Activated T-cell treated with anti-CD3 and anti-CD28 coated beads, Interleukin-2, amount 50 U/mL, for 1 hour (primary cell): ENCODE results near the gene CDH13.

ENCODE experiments used
- DNase-seq: peaks from one replicate; pipeline ENCODE4 v3.0.0-alpha.2; 2020

The CDH13 gene

GRCh38 chr16:82751020-82751419, 124.3 kb downstream of the CDH13 start:
- no peak for DNase-seq

DNA sequence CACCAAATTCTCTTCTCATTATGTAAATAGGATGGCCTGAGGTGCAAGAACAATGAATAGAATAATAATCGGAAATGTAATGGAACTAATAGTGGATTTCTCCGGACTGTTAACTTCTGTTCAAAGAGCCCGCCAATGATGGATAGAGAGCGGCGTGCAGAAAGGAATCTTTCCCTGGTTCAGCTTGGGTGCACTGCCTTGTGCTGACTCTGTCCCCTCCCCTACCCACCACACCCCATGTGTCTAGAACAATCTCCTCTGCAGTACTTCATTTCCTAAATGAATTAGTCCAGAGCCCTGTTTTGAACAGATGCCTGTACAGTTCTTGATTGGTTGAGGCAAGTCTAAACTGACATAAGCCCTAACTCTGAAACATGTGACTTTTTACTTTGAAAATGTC, 125.4 kb downstream of the CDH13 start:
- no peak for DNase-seq

- no peak for DNase-seq
Observed at GRCh38 chr16:82753821-82754220, 127.1 kb downstream of the CDH13 start.

DNA sequence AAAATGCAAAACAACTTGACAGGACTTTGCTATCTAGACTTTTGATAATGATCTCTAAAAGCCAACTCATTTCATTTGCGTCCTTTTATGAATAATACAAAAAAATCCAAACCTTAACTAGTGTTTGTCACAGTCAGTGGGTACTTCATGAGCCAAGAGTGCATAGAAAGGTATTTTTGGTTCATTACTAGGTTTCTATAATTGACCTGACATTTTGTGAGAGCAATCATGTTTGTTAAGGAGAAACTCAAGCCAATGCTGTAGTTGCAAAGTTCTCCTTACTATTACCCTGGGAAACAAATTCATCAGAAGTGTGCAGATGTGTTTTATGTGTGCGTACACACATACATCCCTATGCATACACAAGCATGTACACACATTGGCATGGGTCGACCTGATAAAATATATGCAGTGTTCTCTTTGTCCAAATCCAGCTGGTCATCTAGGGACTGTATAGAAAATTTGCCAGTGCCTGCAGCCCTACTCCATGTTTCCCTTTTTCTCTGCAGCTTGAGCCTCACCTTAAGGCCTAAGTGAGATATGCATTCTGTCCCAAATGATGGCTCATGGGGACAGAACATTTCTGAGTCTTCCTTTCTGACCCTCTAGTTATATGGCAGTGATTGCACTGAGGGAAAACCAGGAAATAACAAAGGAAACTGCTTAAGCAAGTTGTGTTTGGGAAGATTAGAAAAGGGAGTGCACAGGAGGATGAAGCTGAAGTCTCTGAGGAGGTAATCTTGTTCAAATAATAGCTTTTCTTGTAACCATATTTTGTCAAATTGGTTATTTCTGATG, 128.1 kb downstream of the CDH13 start:
- no peak for DNase-seq

DNA sequence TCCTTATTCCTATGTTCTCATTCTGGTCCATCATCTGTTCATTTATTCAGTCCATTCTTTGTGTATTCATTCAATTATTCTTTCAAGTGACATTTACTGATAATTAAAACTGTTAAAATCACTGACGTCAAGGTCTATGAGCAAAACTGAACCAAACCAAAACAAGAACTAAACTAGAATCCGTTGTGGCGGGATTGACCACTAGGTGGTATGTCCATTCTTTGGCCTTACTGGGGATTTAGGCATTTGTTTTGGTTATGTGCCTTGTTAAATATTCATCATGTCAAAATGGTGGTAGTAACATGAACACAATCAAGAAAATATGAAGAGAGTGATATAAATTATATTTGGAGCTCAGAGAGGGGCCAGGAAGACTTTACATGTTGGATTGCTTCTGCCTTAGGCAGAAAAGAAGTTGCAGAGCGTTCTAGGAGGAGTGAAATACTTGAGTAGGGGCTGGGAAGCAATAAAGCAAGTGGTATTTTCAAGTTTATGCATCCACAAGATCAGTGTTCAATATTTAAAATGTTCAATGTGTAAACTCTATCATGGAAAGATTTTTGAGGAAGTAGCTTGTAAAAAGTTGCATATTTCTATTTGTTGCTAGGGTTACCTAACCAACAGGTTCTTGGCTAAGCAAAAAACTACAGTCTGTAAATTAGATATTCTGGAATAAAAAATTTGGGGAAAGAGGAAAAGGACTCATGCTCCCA, 129.0 kb downstream of the CDH13 start:
- DNase-seq, result no peak

DNA sequence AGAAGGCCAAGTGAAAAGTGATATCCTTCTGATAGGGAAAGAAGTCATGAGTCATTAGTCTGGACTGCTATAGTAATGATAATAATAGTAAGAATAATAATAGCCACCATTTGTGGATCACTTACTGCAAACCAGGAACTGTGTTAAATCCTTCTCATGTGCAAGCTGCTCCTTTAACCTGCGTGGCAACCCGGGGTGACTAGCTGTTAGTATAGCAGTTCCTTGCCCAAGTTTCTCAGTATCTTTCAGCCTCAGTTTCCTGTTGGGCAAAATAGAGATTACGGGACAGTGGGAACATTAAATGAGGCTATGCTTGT, 129.5 kb downstream of the CDH13 start:
- no peak for DNase-seq

DNA sequence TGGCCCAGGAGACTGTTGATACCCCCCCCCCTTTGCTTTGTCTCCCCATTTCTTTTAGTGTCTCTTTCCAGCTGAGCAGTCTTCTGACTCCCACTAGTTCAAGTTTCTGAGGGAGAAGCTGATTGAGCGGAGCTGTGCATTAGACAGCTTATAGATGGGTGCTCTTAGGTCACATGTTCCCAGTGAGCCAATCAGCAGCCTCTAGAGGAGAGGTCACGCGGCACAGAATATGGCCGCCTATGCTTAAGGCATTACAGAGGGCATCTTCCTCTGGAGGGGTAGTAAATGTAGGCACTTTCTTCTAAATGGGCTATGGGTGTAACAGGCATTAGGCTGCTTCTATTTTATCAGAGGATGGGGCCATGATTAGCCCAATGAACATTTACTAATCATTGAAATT, 131.6 kb downstream of the CDH13 start:
- DNase-seq, result no peak

DNA sequence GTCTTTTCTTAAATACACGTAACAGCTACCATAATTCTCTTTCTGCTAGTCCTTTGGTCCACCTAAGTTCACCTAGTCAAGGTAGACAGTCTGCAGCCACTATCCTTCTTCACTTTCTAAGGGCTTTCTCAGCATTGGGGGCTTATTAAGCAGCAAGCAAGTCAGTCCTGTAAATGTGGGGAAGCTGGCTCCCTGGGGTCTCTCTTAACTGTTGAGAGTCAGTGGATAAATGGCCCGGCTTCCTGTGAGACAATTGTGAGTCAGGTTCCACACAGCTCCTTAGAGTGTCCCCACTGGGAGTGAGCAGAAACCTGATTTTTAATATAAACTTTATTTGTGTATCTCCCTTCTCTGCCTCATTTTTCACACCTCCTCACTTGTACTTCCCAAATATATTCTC, 132.1 kb downstream of the CDH13 start:
- DNase-seq, result no peak

DNA sequence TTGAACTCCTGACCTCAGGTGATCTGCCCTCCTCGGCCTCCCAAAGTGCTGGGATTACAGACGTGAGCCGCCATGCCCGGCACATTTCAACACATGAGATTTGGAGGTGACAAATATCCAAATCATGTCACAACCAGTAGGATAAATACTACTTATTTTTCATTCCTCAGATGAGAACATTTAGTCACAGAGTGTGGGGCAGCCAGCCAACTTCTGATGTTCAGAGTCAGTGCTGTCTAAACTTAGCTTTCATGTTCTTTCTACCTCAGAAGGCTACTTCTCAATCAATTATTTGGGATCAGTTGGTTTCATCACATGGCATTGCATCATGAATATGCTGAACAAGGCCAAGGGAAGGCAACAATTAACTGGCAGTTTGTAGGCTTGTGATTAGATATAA, 134.5 kb downstream of the CDH13 start:
- DNase-seq, result no peak

GRCh38 chr16:82761858-82762257, 135.1 kb downstream of the CDH13 start:
- DNase-seq, result no peak

DNA sequence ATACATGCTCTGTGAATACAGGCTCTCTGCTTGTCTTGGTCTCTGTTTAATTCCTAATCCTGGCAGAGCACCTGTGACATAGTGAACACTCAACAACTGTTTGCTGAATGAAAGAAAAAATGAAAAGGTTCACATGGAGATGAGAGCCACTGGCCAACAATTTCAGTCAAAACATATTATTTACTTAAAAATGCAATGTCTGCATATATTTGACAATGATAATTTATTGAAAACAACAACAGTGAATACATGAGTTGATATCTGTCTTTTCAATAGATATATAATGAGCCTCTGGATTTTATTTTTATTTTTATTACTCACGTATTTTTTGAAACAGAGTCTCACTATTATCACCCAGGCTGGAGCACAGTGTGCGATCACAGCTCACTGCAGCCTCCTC, 136.6 kb downstream of the CDH13 start:
- DNase-seq, result no peak

GRCh38 chr16:82767198-82767597, 140.4 kb downstream of the CDH13 start:
- DNase-seq, result no peak

DNA sequence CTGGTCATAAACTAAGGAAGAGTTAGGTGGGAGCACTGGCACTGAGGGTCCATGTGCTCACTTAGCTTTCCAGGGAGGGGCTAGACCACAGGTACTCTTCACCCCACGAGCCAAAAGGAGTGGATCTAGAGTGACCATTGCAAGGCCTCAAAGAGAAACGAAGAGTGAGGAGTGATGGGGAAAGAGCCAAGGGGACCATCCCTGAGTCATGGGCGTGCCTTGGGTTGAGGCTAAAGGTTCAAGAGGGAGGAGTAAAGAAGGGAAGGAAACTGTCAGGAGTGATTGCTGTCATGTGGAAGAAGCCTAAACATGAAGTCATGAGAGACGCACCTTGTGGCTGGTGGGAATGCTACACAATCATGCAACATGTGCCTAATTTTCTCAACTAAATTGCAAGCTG, 141.0 kb downstream of the CDH13 start:
- no peak for DNase-seq

- no peak for DNase-seq
Observed at GRCh38 chr16:82769845-82770244, 143.1 kb downstream of the CDH13 start.

DNA sequence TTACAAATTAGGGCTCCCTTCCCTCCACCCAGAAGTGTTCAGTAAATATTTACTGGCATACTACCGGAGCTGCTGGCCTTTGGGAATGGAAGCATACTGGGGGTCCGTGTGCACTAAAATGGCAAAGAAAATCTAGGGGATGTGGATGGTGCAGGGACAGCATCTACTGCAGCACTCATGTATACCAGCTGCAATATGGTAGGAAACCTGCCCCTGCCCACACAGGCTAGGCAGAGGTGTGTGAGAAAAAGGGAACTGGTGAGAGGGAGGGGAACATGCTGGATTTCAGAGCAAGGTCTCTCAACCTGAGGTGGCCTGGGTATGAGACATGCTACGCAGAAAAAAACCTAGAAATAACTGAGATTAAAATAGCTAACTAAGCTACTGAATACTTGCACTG, 145.4 kb downstream of the CDH13 start:
- no peak for DNase-seq

GRCh38 chr16:82773018-82773417, 146.2 kb downstream of the CDH13 start:
- no peak for DNase-seq

DNA sequence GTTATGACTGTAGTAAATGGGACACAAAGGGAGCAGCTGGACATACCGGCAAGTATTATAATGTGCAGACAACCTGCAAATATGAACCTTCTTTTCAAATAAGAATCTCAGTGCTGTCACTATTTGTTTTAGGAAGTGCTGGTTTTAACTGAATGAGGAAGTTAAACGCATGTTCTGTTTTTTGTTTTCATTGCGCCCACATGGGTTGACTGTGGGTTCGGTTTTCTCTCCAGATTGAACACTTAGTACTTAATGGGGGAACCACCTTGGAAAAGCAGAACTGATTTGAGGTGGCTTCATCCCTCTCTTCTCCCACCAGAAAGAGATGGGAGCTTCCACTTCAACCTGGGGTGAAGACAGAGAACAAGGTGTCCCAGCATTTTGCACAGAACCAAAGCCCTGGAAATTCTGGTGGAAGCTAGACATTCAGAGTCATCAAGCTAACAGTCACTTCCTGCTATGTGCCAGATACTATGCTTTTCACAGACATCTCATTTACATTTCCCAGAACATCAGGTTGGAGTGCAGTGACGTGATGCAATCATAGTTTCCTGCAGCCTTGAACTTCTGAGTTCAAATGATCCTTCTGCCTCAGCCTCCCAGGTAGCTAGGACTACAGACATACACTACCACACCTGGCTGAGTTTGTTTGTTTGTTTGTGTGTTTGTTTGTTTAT, 149.8 kb downstream of the CDH13 start:
- no peak for DNase-seq

DNA sequence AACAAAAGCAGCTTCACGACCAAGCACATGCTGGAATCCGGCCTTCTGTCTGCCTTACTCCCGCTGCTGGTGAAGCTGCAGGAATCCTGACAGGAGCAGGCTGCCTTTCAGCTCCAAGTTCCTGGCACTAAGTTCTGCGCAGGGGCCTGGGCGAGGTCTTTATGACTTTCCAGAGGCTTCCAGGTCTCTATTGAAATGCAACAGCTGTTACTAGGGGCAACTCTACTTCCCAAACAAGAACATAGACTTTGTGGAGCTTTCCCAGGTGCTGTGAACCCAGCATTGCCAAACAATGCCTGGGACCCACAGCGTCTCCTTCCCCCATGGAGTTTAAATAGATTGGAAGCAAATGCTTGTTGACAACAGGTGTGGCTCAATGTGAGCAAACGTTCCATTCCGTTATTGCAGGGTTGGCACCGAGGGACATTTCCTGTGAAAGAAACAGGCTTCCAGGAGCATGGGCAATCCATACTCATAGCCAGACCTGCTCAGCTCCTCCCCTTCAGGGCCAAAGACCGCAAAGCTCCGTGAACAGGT, 156.0 kb downstream of the CDH13 start:
- DNase-seq, result no peak

- DNase-seq, result no peak
Observed at GRCh38 chr16:82783933-82784572, 157.3 kb downstream of the CDH13 start.

DNA sequence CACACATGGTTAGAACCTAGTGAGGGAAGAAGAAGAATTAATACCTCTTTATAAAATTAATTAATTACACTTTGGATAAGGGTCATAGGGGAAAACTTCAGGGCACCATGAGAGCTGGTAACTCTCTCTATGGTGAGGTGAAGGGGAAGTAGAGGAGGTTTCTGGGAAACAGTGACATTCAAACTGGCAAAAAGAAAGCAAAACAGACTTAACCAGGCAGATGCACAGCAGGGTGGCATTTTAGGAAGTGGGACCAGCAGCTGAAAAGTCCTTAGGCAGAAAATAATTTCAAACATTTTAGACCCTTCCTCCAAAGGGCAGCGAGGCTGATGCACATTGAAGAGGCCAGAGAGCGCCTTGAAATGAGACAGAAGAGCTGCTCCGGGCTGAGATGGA, 157.8 kb downstream of the CDH13 start:
- no peak for DNase-seq

GRCh38 chr16:82788225-82788624, 161.5 kb downstream of the CDH13 start:
- DNase-seq, result no peak

DNA sequence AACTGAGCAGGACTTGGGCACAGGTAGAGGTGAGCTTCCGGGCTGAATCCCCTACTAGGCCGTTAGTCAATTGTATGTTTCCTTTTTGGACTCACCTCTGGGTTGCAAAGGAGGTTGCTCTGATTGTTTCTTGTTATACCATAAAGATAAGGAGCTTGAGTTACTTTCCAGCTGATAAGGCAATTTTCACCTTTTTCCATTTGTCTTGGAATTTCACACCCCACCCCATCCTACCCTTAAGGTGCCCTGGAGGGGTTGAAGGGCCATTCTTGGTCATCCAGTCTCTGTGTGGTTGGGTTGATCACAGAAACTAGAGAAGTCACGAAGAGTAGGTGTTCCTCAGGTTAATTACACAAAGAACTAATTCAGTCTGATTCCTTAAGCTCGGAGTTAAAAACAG, 162.2 kb downstream of the CDH13 start:
- no peak for DNase-seq

DNA sequence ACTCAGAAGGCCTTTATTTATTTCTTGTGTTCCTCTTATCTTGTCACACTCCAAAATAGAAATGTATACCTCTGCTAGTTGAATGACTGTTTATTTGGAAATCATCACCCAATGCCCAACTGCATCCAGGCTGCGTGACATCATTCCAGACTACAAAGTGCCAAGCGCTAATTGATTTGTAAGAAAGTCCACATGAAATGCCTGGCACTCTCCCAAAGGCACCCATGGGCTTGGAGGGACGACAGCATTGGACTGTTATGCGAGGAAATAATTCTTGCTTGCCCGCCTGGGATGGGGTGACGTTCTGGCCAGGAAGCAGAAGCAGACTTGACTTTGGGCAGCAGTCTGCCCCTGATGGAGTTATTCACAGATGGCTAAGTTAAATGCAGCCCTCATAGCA, 165.9 kb downstream of the CDH13 start:
- no peak for DNase-seq
